SIG-M5 treated with dmso at 0.1 percent for 504 hours (cell line): Measurements from ENCODE around the gene CCN2.
A peak's percentile ranks its signal among the peaks of the same experiment; 100 is the strongest.

ENCODE experiments used
- DNase-seq: peaks from one replicate; lab custom pipeline; 2025; ENCODE audit not compliant: unreplicated experiment; lab: John Stamatoyannopoulos, UW

The CCN2 gene

DNA sequence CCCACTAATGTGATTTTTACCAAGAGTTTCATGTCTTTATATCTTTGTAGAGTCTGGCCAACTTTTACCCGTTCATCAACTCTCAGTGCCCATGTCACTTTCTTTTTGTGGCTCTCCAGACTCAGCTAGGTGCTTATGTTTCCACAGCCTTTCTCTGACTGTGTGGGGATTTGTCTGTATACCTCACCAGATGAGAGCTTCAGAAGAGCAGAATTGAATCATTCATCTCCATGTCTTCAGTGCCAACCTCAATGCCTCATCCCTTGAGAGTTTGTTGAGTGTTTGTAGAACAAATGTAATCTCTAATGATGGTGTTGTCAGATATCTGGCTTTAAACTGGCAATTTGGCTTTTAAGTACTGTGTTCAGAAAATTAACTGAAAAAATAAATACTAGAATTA is 16.8 kb upstream of the CCN2 start:
- no peak for DNase-seq

DNA sequence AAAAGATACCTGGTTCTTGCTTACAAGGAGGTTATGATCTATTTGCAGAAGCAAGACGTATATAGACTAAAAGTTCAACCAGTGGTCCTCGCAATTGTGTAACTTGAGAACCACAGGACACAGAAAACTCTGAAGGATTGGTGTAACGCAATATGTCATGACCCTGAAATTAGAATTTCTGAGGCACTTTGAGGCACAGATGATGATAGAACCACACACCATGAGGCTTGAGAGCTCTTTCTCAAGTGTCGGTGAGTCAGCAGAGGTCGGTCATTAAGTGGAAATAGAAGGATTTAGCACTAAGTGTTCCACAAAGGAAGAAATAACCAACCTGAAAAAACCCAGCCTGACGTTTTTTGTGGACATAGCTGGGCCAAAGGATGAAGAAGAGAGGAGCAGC is 15.3 kb upstream of the CCN2 start:
- DNase-seq = no peak

DNA sequence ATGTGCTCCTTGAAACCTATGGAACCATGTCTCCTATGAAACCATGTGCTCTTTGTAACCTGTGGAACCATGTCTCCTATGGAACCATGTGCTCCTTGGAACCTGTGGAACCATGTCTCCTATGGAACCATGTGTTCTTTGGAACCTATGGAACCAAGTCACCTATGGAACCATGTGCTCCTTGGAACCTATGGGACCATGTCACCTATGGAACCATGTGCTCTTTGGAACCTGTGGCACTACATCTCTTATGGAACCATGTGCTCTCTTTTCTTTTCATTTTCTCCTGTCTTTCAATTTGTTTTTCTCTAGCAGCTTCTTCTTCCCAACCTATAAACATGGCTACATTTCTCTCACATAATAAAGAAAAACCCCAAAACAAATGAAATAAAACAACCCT is 11.9 kb upstream of the CCN2 start:
- no peak for DNase-seq

DNA sequence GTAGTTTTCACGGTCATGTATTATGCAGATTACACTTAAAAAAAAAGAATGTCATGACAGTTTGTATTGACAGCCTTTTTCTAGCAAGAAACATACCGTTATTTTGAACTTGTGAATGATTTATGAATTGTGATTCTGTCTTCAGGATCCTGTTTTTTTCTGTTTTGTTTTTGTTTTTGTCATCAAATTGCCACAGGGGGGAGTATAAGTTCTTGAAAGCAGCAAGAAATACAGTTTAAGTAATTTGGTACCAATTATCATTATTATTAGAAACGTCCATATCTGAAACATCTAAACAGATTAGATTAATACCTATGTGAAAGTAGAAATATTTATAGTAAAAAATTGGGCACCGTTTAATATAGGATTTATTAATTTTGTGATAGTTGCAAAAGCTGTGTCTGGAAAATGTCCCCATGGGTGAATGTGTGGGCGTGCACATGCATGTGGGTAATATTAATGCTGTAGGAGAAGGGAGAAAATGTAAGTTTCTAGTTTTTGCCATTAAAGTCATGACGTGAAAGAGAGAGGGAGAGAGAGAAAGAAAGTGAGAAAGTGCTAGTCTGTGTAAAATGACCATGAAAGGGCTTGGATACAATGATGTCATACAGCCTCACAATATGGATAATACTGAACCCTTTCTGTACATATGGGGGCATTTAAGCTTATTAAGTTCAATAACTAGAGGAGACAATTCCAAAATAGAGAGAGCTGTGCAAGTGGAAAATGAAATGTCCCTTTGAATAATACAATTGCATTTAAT is 9.4 kb upstream of the CCN2 start:
- DNase-seq = no peak

DNA sequence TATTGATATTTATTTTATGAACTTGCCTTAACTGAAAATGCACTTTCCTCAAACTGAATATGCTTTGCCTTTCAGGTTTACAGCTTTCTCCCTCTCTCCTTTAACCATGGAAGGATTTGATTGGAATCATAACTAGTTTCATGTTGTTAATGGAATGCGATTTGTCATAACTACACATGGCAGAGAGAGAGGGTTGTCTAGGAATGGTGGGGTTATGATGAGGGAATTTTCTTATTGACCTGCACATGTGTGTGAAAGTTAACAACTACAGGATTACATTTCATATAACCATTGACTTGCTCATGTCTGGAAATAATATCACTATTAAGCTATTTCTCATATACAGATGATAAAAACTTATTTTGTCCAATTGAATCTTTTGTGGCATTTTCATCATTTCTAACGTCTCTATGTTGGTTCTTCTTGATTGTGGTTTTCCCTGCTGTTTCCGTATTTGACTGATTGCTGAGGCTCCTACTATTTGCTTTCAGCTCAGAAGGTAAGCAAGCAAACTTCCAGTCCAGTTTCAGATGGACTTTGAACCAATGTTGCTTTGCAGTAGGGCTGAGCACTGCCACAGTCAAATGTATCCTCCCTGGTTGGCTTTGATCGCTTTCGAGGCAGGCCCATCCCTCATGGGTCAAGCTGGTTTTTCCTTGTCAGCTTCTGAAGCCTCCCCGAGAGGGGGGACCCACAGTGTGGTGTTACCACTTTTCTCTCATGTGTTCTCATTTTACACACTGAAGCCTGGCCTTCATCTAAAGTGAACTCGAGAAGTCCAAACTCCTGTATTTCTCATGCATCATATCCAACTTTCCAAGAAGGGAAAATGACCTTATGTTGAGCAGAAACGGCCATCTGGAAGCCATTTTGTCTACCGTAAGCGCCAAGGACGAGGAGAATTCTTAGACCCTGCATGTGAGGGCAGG is 7.6 kb upstream of the CCN2 start:
- DNase-seq = no peak

DNA sequence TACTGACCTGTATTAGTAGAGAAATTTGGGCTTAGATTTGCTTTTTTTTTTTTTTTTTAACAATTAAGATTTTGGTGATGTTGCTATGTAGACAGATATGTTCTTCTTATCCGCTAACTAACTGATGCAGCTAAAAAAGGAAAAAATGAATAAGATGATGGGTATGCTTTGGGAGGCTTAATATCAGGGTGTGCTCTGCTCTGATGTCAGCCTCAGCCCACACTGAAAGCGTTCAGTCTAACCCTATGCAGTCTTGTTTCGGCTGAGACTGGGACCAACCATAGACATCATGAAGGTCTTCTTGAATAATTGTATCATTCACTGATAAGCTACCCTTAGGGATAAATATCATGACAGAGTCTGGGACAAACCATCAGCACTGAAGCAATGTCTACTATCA is 6.9 kb upstream of the CCN2 start:
- no peak for DNase-seq

DNA sequence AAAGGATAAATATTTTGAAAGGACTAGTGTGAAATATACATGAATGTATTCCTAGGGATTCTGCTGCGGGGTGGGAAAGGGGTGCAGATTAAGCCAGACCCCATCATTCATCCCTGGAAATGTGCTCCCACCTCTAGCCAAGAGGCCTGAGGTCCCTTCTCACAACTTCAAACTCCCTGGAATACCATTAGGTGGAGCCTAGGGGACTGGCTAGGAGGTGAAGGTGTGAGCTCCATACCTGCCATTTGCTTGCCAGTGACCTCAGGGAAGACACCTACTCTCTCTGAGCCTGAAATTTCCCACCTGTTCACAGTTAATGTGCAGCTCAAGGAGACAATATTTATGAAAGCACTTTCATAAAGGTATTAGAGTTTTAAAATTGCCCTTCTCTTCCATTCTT is 4.7 kb upstream of the CCN2 start:
- DNase-seq = no peak

DNA sequence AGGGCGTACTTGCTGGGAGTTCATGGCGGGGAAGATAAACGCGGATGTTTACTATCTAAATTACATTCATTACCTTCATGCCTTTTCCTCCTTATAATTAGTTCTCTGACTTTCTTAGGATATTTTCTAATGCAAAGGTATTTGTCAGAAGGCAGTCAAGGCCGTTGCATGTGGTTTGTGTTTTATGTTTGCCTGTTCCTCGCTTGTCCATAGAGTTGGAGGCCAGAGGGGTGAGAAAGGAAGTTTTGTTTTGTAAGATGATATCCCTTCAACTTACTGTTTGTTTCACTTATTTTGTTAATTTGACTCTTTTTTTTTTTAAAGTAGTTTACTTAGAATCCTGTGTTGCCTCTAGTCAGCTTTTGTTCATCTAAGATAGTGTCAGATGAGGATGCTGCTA is 4.0 kb upstream of the CCN2 start:
- no peak for DNase-seq

DNA sequence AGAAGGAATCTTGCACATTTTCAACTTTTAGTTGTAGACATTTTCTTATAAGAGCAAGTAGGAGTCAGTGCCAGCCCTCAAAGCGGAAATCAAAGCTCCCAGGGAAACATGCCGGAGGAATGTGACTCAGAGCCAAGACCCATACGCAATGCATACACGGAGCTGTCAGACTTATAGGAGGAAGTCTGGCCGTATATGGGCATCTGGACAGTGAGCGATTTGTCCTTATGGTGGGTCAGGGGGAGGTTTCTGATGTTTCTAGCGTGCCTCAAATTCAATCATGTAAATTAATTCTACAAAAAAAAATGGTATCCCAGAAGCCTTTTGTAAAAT is 3.6 kb upstream of the CCN2 start:
- DNase-seq = peak; percentile 36

DNA sequence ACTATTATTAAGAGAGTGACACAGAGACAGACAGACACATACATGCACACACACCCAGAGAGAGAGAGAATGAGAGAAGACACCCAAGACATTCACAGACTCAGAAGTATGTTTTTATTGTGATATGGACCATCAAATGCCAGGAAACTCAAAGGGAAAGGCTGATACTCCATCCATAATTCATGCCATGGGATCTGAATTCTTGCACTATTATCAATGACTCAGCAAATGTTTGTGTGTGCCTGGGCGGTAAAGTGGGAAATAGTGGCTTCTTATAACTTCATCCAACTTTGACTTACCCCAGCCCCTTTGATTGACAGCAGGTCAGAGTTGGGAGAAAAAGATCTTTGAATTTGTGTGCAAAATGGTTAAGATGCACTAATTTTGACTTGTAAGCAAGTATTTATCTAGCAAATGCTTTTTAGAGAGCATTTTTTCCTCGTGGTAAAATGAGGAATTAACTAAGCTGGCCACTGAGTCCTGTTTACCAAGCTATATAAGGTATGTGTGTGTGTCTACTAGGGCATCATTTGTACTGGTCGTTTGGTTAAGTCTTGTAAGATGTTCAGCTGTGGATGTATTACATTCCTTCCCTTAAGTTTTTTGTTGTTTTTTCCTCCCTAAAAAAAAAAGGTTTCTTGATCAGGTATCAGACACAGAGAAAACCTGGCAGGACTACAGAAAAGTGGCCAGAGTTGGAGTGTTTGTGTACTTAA is 3.0 kb upstream of the CCN2 start:
- no peak for DNase-seq

DNA sequence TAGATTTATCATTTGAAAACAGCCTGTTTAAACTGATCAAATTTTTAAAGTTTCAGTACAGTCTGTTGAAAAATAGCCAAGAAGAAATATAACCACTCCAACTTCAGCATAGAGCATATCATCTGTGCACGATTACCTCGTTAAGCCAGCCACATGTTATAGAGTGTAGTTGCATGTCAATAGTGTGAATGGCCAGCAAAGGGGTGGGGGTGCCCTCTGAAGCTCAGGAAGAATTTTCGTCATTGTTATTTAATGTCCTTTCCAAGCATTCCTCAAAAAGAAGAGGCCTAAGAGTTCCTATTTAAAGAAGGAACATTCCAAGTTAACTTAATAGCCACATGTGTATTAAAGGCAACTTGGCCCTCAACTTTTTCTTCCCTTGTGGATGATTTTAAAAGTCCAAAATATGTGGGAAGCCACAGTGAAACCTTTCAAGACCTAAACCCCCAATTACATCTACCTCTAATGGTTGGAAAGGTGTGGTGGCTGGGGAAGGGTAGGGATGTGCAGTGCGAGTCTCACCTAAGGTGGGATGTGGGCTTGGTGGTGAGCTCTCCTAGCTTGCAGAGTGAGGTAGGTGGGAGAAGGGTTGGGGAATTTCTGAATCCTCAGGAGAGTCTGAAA is 1.8 kb upstream of the CCN2 start:
- no peak for DNase-seq

DNA sequence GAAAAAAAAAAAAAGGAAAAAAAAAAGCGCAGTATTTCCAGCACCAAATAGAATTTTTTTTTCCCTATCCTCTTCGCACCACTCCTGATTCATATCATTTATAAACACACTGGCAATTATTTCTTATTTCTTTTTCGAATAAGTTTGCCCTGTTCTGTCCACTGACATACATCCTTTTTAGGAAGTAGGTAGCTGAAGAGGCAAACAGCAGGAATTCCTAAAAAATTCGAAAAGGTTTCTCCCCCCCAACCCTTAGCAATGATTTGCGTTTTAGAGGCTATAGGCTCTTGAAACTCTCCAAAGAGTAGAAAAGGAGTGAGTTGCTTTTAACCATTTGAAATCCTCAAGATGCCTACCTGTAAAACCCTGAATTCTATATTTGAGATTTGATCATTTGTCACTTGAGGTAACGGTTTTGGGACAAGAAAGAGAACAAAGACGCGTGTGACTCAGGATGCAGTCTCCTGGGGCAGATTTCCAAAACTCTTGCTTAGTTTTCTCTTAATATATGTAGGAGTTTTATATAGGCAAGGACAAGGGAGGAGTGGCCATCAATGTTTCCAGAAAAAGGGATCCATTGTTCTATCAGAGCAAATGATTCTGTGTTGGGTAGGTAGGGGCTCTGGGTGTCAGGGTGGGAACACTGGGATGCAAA is 531 bp upstream of the CCN2 start:
- DNase-seq = no peak

DNA sequence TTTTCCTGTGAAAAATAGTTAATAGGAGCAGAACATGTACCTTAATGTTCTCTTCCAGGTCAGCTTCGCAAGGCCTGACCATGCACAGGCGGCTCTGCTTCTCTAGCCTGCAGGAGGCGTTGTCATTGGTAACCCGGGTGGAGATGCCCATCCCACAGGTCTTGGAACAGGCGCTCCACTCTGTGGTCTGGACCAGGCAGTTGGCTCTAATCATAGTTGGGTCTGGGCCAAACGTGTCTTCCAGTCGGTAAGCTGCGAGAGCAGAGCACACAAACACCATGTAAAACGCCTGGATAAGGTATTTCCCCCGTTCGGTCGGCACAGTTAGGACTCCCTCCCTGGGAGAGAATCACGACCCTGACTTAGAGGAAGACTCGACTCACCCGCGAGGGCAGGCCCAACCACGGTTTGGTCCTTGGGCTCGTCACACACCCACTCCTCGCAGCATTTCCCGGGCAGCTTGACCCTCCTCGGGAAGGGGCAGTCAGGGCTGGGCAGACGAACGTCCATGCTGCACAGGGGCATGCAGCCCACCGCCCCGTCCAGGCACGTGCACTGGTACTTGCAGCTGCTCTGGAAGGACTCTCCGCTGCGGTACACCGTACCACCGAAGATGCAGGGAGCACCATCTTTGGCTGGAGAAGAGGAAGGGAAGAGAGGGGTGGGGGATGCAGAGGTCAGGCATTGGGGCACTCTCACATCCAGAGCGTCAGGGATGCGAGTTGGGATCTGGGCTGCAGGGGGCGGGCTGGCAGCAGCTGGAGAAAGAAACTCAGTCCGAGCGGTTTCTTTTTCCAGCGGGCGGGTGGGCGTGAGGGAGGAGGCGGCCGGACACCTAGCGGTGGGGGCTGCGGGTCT is 1.0 kb downstream of the CCN2 start:
- DNase-seq = no peak

DNA sequence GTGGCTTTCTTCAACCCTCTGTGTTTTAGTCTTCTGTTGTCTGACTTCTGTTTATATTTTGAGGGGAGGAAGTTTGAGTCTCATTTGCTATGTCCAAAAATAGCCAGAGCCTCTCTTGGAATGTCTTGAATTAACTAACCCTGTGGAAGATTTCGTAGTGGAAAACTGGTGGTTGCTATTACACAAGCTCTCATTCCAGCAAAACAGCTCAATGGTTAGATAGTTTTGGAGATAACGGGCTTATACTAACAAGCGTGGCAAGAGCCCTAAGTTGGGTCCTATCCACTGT is 1.6 kb downstream of the CCN2 start:
- no peak for DNase-seq

DNA sequence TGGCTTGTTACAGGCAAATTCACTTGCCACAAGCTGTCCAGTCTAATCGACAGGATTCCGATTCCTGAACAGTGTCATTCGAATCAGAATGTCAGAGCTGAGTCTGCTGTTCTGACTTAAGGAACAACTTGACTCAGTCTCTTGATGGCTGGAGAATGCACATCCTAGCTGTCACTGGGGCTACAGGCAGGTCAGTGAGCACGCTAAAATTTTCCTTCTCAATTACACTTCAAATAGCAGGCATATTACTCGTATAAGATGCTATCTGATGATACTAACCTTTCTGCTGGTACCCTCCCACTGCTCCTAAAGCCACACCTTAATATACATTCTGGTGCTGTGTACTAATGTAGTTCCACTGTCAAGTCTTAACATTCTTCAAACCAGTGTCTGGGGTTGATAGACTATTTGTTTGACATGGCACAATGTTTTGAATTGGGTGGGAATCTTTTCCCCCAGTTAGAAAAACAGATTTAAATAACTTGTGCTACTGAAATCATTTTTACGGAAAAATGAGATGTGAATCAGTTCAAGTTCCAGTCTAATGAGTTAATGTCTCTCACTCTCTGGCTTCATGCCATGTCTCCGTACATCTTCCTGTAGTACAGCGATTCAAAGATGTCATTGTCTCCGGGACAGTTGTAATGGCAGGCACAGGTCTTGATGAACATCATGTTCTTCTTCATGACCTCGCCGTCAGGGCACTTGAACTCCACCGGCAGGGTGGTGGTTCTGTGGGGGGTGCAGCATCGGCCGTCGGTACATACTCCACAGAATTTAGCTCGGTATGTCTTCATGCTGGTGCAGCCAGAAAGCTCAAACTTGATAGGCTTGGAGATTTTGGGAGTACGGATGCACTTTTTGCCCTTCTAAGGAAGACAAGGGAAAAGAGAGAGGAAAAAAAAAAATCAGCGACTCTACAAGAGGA is 2.2 kb downstream of the CCN2 start:
- no peak for DNase-seq

DNA sequence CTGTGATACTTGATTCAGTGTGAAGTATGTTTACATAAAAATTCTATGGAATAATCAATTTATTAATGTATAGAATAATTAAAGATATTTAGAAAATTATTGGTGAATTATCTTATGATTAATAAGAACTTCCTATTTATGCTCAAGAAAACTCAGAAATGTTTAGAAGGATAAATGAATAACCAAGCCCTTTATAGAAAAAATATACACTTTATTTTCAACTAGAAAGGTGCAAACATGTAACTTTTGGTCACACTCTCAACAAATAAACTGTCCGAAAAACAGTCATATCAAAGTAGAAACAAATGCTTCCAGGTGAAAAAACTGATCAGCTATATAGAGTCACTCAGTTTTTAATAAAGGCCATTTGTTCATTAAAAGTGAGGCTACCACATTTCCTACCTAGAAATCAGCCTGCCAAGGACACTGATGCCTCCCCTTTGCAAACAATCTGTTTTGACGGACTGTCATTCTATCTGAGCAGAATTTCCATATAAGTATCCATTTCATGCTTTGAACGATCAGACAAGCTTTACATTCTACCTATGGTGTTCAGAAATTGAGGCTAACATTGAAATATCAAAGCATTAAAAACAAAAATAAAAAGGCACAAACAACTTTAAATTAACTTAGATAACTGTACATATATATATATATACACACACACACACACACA is 3.0 kb downstream of the CCN2 start:
- no peak for DNase-seq

DNA sequence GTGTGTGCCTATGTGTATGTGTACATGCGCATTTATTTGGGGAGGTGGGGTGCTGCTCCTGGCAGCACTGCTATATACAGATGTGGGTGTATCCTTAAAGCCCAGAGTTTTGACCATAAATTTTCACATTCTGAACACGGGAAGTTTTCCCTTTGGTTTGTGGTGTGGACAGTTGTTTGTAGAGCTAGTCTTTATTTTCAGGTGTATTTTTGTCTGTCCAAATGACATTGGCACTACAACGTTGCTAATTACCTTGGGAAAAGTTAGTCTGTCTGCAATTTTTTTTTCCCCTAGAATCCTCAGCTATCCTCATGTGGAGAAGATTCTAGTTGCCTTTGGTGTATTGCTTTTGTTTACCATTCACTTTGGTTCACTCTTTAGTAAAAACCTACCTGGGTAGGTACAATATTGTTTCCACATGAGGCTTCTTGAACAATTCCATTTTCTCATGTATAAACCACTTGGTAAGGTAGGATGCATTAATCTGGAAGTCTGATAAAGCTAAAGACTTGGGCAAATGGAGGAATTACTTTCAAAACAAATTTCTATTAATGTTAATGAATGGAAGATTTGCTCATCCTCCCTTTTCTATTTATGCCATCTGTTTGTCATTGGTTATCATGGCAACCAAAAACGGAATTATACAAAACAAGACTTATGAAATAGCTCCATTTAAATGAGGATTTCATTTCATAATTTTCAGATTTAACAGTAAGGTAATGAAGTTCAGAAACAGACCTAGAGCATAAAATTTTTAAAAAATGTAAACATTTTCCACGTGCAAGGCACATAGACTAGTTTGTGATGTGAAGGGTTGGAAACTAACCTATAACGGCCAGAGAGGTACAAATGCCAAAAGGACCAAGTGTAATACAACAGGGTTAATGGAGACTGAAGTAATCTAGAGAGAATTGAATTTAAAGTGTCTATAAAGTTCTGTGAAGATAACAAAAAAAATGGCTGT is 3.9 kb downstream of the CCN2 start:
- no peak for DNase-seq
